HCT116 (cell line): ENCODE measurements around the gene LRRC2. TPM values are rescaled to one million over a fixed set of nuclear protein-coding genes. Genes with fewer than 3 reads are reported as not detected.

Source experiments
- ATAC-seq: fragments of 200-7000 bp; cut with Tn5 transposase; 2 replicates; pipeline ENCODE4 v1.9.1; 2020; ENCODE audit warnings: mild to moderate bottlenecking, moderate library complexity
- BruUV-seq: library from RNA; stranded (reverse); fragments of 400-500 nt; replicated peaks from 2 replicates; lab custom pipeline; 2021; lab: Mats Ljungman, UMichigan
- CTCF ChIA-PET: fragments of 300-600 bp; sonication (Branson Sonifier 250); formaldehyde crosslinking; loops from one replicate; lab custom pipeline; 2021; ENCODE audit warnings: antibody characterized with exemption; lab: Charles Lee
- POLR2A ChIA-PET: fragments of 300-600, 350-600 bp; sonication (Branson Sonifier 250); formaldehyde crosslinking; loops from one replicate; lab custom pipeline; 2021; ENCODE audit warnings: antibody characterized with exemption; lab: Charles Lee
- RAD21 ChIA-PET, 2 experiments: fragments of 300-600 bp; sonication (Branson Sonifier 250); formaldehyde crosslinking; loops; one replicate each; lab custom pipeline; 2023; ENCODE audit warnings: low total read pairs in 2 of 2; ENCODE audit not compliant: uncharacterized antibody in 2 of 2, unreplicated experiment in 2 of 2, low non-redundant PET in 1 of 2; lab: Charles Lee
- DNase-seq: peaks from one replicate; pipeline ENCODE4 v3.0.0-alpha.2; 2010; ENCODE audit warnings: low read depth, low spot score
- H2AFZ ChIP-seq: fragments of 200-600 bp; shearing (Covaris generic), sonication (generic); 2 replicates; pipeline ENCODE4 v1.6.1; 2017; ENCODE audit warnings: low read depth, mixed run types, mixed read lengths, antibody characterized with exemption, low read length; ENCODE audit not compliant: poor library complexity, severe bottlenecking
- H3K27ac ChIP-seq: 2 replicates; pipeline ENCODE4 v1.5.1; 2012; ENCODE audit warnings: low read depth, low read length
- H3K27me3 ChIP-seq: fragments of 200-600 bp; sonication (generic); 2 replicates; pipeline ENCODE4 v1.6.1; 2016; ENCODE audit warnings: mixed run types, low read length, mixed read lengths; ENCODE audit not compliant: insufficient read depth
- H3K36me3 ChIP-seq, 2 experiments: fragments of 200-500 bp in 1 of 2; fragments of 200-600 bp in 1 of 2; sonication (Bioruptor generic) in 1 of 2; sonication (generic) in 1 of 2; 2 replicates each; pipeline versions ENCODE4 v1.5.1 to v1.6.1; 2014 to 2016; ENCODE audit warnings: low read length in 2 of 2, inconsistent platforms in 1 of 2, mixed read lengths in 1 of 2, mixed run types in 1 of 2; ENCODE audit not compliant: insufficient read depth in 2 of 2, control insufficient read depth in 1 of 2
- H3K4me1 ChIP-seq, 2 experiments: fragments of 200-600 bp in 1 of 2; sonication (generic) in 1 of 2; 2 replicates each; pipeline versions ENCODE4 v1.5.1 to v1.6.1; 2012 to 2017; ENCODE audit warnings: low read length in 2 of 2, inconsistent platforms in 1 of 2, mild to moderate bottlenecking in 1 of 2, mixed read lengths in 1 of 2, mixed run types in 1 of 2, moderate library complexity in 1 of 2; ENCODE audit not compliant: insufficient read depth in 2 of 2, control insufficient read depth in 1 of 2
- H3K4me2 ChIP-seq: fragments of 200-600 bp; sonication (generic); 2 replicates; pipeline ENCODE4 v1.6.1; 2017; ENCODE audit warnings: mixed run types, low read length, mixed read lengths
- H3K4me3 ChIP-seq, 2 experiments: fragments of 200-600 bp in 1 of 2; sonication (generic) in 1 of 2; replicated peaks in 1 of 2; 2 replicates each; pipeline ENCODE4 v1.5.1; 2011 to 2016; ENCODE audit warnings: low read length in 2 of 2, control low read depth in 1 of 2, low read depth in 1 of 2, mild to moderate bottlenecking in 1 of 2, mixed read lengths in 1 of 2, mixed run types in 1 of 2
- H3K79me2 ChIP-seq: fragments of 200-600 bp; sonication (generic); 2 replicates; pipeline ENCODE4 v1.6.1; 2017; ENCODE audit warnings: mild to moderate bottlenecking, mixed run types, low read length, moderate library complexity, mixed read lengths; ENCODE audit not compliant: insufficient read depth
- H3K9ac ChIP-seq: fragments of 200-600 bp; sonication (generic); 2 replicates; pipeline ENCODE4 v1.6.1; 2016; ENCODE audit warnings: low read length, mixed read lengths
- H3K9me2 ChIP-seq: fragments of 200-600 bp; sonication (generic), shearing (Covaris generic); 2 replicates; pipeline ENCODE4 v1.6.1; 2017; ENCODE audit warnings: mixed run types, mild to moderate bottlenecking, moderate library complexity; ENCODE audit not compliant: insufficient read depth
- H3K9me3 ChIP-seq, 2 experiments: fragments of 200-500 bp in 1 of 2; fragments of 200-600 bp in 1 of 2; sonication (Bioruptor generic) in 1 of 2; sonication (generic) in 1 of 2; 2 replicates each; pipeline ENCODE4 v1.6.1; 2014 to 2017; ENCODE audit warnings: low read length in 2 of 2, mixed read lengths in 2 of 2, inconsistent platforms in 1 of 2, low read depth in 1 of 2, mild to moderate bottlenecking in 1 of 2, mixed run types in 1 of 2, moderate library complexity in 1 of 2; ENCODE audit not compliant: control insufficient read depth in 1 of 2, insufficient read depth in 1 of 2
- H4K20me1 ChIP-seq: fragments of 200-600 bp; sonication (generic), shearing (Covaris generic); 2 replicates; pipeline ENCODE4 v1.6.1; 2017; ENCODE audit warnings: mixed run types, mild to moderate bottlenecking, moderate library complexity; ENCODE audit not compliant: insufficient read depth
- ATF3 ChIP-seq: IDR thresholded peaks from 2 replicates; pipeline ENCODE4 v1.6.1; 2012
- EGR1 ChIP-seq: IDR thresholded peaks from 2 replicates; pipeline ENCODE4 v1.6.1; 2012; ENCODE audit warnings: low read depth
- ELF1 ChIP-seq: IDR thresholded peaks from 2 replicates; pipeline ENCODE4 v1.6.1; 2012; ENCODE audit warnings: low read depth, borderline replicate concordance
- EZH2 ChIP-seq: fragments of 200-600 bp; sonication (generic); IDR thresholded peaks from 2 replicates; pipeline ENCODE4 v1.6.1; 2017; ENCODE audit warnings: antibody characterized with exemption, mixed run types
- EZH2phosphoT487 ChIP-seq: fragments of 200-600 bp; IDR thresholded peaks from 2 replicates; pipeline ENCODE4 v1.6.1; 2018; ENCODE audit warnings: antibody characterized with exemption, borderline replicate concordance
- JUND ChIP-seq: IDR thresholded peaks from 2 replicates; pipeline ENCODE4 v1.6.1; 2012
- POLR2A ChIP-seq: IDR thresholded peaks from 2 replicates; pipeline ENCODE4 v1.7.0; 2011; ENCODE audit warnings: borderline replicate concordance; ENCODE audit not compliant: insufficient read depth, insufficient read length; ENCODE audit errors: extremely low read depth
- SIN3A ChIP-seq: IDR thresholded peaks from 2 replicates; pipeline ENCODE4 v1.6.1; 2012; ENCODE audit warnings: low read depth
- SRF ChIP-seq: IDR thresholded peaks from 2 replicates; pipeline ENCODE4 v1.6.1; 2012; ENCODE audit warnings: low read depth
- TCF7L2 ChIP-seq: IDR thresholded peaks from 2 replicates; pipeline ENCODE4 v1.7.0; 2011; ENCODE audit warnings: borderline replicate concordance, inconsistent platforms; ENCODE audit not compliant: insufficient read depth, insufficient read length; ENCODE audit errors: extremely low read depth
- ZBTB33 ChIP-seq: IDR thresholded peaks from 2 replicates; pipeline ENCODE4 v1.6.1; 2011; ENCODE audit warnings: mild to moderate bottlenecking, low read length, moderate library complexity; ENCODE audit not compliant: insufficient replicate concordance; ENCODE audit errors: extremely low read depth
- ZNF274 ChIP-seq: fragments of 200-500 bp; sonication (Bioruptor generic); IDR thresholded peaks from 2 replicates; pipeline ENCODE4 v1.6.1; 2014; ENCODE audit warnings: mild to moderate bottlenecking, low read depth, low read length, inconsistent platforms
- intact Hi-C: fragments of 100-400 bp; cut with micrococcal nuclease; formaldehyde crosslinking; loops from 2 replicates; pipeline ENCODE4 v1.10.0; 2022
- total RNA-seq: library from RNA; stranded (reverse); gene quantifications from one replicate; pipeline ENCODE4 v1.2.1, GENCODE V29; 2021; ENCODE audit not compliant: unreplicated experiment

The LRRC2 gene
- total RNA-seq, 1 experiment from 2014 or later = not detected

- Histone ChIP-seq H3K9me2 (no peaks in the 10 kb centered on the region), H3K27me3 (0 out of 2 replicates have a peak, but pooled peaks cover 3% of the 10 kb centered on the region), H3K4me2 (no peak overlapping the region), H3K9me3 (no peaks in the 10 kb centered on the region), H3K4me3 (no peak overlapping the region), H3K79me2 (no peaks in the 10 kb centered on the region), H2AFZ (no peak overlapping the region), H3K4me1 (no peaks in the 10 kb centered on the region), H3K27ac (no peak overlapping the region), H3K9ac (no peak overlapping the region), H4K20me1 (no peaks in the 10 kb centered on the region), H3K36me3 (no peaks in the 10 kb centered on the region)
- DNase-seq (no peak), ATAC-seq (no peak)
- RAD21 ChIA-PET = no interaction called here
- TF ChIP-seq SIN3A (no peak), SRF (no peak), EZH2phosphoT487 (no peak), TCF7L2 (no peak), JUND (no peak), EZH2 (no peak), ELF1 (no peak), ATF3 (no peak), ZBTB33 (no peak), EGR1 (no peak), ZNF274 (no peak), POLR2A (no peak)
- BruUV-seq = no TSS peak
- CTCF ChIA-PET = no interaction called here
- POLR2A ChIA-PET = no interaction called here
- intact Hi-C loops = no loop called here
Measured at GRCh38 chr3:46544771-46545503, 21.2 kb downstream of the LRRC2 start.
